GM19452 (cell line): ENCODE measurements around the gene CNTN2.

Source experiments
- ATAC-seq: cut with Tn5 transposase; IDR thresholded peaks from one replicate; pipeline ENCODE4 v1.9.1; 2021; ENCODE audit not compliant: unreplicated experiment

The CNTN2 gene

GRCh38 chr1:205052690-205053089, 9.7 kb downstream of the CNTN2 start:
- no peak for ATAC-seq

GRCh38 chr1:205053296-205053695, 10.3 kb downstream of the CNTN2 start:
- ATAC-seq = no peak

GRCh38 chr1:205054013-205054412, 11.0 kb downstream of the CNTN2 start:
- no peak for ATAC-seq

GRCh38 chr1:205056188-205056611, 13.2 kb downstream of the CNTN2 start:
- ATAC-seq = no peak

- ATAC-seq = no peak
Observed at GRCh38 chr1:205056956-205057568, 14.1 kb downstream of the CNTN2 start.

- ATAC-seq = no peak
Observed at GRCh38 chr1:205057808-205058575, 15.0 kb downstream of the CNTN2 start.

- ATAC-seq = no peak
Observed at GRCh38 chr1:205058853-205059252, 15.8 kb downstream of the CNTN2 start.

- no peak for ATAC-seq
Observed at GRCh38 chr1:205059660-205060059, 16.6 kb downstream of the CNTN2 start.

GRCh38 chr1:205060746-205061145, 17.7 kb downstream of the CNTN2 start:
- no peak for ATAC-seq

GRCh38 chr1:205061227-205061626, 18.2 kb downstream of the CNTN2 start:
- no peak for ATAC-seq

GRCh38 chr1:205061665-205062069, 18.7 kb downstream of the CNTN2 start:
- ATAC-seq = no peak

GRCh38 chr1:205062319-205062718, 19.3 kb downstream of the CNTN2 start:
- no peak for ATAC-seq

- no peak for ATAC-seq
Observed at GRCh38 chr1:205062895-205063294, 19.9 kb downstream of the CNTN2 start.

GRCh38 chr1:205064301-205064700, 21.3 kb downstream of the CNTN2 start:
- no peak for ATAC-seq

- no peak for ATAC-seq
Observed at GRCh38 chr1:205064741-205065316, 21.8 kb downstream of the CNTN2 start.

- no peak for ATAC-seq
Observed at GRCh38 chr1:205065666-205066065, 22.7 kb downstream of the CNTN2 start.

- ATAC-seq = no peak
Observed at GRCh38 chr1:205066141-205066818, 23.3 kb downstream of the CNTN2 start.

GRCh38 chr1:205067031-205067430, 24.0 kb downstream of the CNTN2 start:
- ATAC-seq = no peak

GRCh38 chr1:205068001-205068400, 25.0 kb downstream of the CNTN2 start:
- no peak for ATAC-seq

GRCh38 chr1:205068457-205069040, 25.5 kb downstream of the CNTN2 start:
- no peak for ATAC-seq

- no peak for ATAC-seq
Observed at GRCh38 chr1:205069371-205070125, 26.5 kb downstream of the CNTN2 start.
